HG03280 (cell line): ENCODE measurements around the gene HYAL2.

ENCODE experiments used
- ATAC-seq: cut with Tn5 transposase; IDR thresholded peaks from one replicate; pipeline ENCODE4 v1.9.1; 2021; ENCODE audit warnings: mild to moderate bottlenecking, moderate library complexity; ENCODE audit not compliant: unreplicated experiment

The HYAL2 gene

GRCh38 chr3:50350527-50351322 is 28.2 kb upstream of the HYAL2 start, which contains the start of the genes CYB561D2 and NPRL2:
Gene CYB561D2, plus strand, starts transcription at chr3:50350862. Its CDS starts 572 bp downstream, at chr3:50351434.
Gene NPRL2, minus strand, starts transcription at chr3:50350775. Its CDS starts 123 bp downstream, at chr3:50350652.
- ATAC-seq = peak; percentile 85

GRCh38 chr3:50350213-50350526 is 27.6 kb upstream of the HYAL2 start:
- ATAC-seq = no peak

DNA sequence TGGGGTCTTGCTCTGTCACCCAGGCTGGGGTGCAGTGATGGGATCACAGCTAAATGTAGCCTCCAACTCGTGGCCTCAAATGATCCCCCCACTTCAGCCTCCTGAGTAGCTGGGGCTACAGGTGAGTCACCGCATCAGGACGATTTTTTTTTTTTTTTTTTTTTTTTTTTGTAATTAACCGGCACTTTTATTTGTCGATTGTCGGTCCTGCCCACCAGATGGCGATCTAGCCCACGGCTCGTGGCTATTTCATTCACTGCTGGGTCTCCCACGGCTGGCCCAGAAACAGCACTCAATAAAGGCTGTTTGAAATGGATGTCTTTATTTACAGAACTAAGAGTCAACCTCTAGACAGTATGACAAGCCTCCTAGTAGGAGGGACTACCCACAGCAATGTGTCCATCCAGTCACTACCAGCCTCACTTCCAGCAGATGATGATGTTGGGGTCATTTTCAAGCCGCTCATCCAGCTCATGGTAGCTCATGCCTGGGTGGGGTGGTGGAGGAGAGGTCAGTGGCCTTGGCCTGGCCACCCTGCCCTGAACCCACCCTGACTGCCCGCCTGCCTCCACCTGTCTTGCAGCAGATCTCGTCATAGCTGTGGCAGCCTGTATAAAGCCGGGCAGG is 24.8 kb upstream of the HYAL2 start:
- ATAC-seq = no peak

- ATAC-seq = no peak
Observed at GRCh38 chr3:50345586-50346234, 23.2 kb upstream of the HYAL2 start, which contains the start of gene ZMYND10. Gene ZMYND10, minus strand, starts transcription at chr3:50345732. Its CDS starts 153 bp downstream, at chr3:50345579.

DNA sequence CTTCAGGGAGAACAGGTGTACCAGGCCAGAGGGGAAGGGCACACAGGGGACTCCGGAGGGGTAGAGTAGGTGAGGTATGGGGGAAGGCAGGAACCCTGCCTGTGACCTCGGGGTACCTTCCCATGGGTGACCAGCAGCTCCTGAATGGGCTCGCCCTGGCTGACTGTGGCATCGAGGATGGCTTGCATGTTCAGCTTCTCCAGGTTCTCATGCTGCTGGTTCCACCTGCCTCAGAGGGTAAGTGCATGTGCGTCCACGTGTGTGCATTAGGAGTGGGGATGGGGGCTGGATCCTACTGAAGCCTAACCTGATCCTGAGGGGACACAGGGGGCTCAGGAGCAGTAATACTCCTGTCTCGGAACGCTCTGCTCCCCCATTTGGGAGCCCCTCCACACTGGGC is 22.5 kb upstream of the HYAL2 start:
- no peak for ATAC-seq

DNA sequence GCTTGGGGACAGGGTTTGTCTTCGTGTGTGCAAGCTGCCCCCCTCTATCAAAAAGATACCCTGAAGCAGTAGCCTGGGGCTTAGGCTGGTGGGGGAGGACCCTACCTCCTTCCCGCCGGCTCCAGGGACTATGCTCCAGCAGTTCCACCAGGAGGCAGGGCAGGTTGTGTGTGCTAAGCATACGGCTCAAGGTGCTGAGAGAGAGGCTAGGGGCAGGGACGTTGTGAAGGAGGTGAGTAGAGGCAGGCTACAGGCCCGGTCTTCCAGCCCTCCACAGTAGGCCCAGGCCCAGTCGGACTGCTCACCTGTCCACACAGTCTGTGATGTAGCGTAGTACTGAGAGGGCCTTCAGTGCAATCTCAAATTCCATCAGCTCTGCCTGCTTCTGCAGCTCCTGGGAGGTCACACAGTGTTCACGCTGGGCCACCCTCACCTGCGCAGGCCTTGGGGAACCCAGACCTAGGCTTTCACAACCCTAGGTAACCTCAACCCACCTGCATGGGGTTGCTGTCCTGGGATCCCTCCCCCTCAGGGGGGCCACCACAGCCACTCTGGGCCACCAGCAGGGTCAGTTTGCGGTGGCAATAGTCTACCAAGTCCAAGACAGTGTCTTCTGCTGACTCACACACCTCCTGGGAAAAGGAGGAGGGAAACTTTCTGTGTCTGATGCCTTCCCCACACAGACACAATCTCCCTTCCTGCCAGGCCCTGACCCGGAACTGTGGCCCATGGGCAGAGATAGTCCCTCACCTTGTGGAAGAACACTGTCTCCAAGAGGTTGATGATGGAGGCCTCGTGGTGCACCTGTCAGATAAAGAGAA is 20.5 kb upstream of the HYAL2 start:
- no peak for ATAC-seq

DNA sequence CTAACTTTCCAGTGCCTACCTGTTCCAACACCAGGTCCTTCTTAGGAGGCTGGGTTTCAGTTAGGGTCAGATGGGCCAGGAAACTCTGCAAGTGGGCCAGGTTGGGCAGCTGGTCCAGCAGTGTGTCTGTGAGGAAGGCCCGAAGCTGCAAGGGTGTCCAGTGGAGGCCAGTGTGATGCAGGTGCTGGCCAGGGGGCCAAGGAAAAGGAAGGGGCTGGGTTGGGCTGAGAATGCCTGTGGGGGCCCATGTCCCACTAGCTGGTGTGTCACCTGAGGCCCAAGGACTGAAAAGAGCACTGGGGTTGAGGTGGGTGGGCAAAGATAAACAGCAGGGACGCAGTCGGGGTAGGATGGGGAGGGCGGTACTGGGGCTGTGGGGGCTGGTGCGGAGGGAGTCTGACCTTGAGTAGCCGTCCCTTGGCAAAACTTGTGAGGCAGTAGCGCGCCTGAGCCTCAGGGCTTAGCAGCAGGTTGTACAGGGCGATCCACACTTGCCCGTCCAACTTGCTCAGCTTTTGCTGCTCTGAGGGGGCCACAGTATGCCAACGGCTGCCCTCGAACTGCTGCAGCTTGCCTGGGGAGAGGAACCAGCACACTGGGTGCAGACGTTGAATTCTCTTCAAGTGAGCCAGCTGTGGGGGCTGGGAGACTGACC is 19.6 kb upstream of the HYAL2 start:
- ATAC-seq = no peak

- ATAC-seq = no peak
Observed at GRCh38 chr3:50341537-50341936, 19.0 kb upstream of the HYAL2 start.

DNA sequence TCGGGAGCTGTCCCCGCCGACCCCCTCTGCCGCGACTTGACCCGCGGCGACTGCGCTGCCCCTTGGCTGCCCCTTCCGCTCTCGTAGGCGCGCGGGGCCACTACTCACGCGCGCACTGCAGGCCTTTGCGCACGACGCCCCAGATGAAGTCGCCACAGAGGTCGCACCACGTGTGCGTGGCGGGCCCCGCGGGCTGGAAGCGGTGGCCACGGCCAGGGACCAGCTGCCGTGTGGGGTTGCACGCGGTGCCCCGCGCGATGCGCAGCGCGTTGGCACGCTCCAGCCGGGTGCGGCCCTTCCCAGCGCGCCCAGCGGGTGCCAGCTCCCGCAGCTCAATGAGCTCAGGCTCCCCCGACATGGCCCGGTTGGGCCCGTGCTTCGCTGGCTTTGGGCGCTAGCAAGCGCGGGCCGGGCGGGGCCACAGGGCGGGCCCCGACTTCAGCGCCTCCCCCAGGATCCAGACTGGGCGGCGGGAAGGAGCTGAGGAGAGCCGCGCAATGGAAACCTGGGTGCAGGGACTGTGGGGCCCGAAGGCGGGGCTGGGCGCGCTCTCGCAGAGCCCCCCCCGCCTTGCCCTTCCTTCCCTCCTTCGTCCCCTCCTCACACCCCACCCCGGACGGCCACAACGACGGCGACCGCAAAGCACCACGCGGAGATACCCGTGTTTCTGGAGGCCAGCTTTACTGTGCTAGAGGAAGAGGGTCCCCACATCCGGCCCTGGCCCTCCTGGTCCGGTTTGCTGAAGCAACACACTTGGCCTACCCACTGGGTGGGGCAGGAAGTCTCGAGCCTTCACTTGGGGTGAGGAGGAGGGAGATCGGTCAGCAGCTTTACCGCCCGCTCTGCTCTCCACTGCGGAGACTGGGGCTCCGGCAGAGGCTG is 18.1 kb upstream of the HYAL2 start, which contains the start of gene RASSF1:
RASSF1 (minus strand) TSS at position 389 of the 882 bp plus-strand sequence; CDS start at position 358, 31 bp downstream.
- ATAC-seq = no peak

DNA sequence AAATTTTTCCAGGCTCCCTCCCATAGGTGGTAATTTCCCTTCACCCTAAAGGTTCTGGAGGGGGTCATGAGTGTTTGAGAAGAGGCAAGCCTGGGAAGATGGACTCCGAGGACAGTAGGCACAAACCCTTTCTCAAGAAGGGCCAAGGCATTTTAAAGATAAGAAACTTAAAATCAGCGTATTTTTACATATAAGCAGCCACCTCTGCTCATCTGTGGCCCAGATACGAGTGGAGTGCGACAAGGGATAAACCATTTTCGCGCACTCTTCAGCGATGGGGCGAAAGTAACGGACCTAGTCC is 17.6 kb upstream of the HYAL2 start:
- ATAC-seq = no peak

- no peak for ATAC-seq
Observed at GRCh38 chr3:50339485-50340146, 17.1 kb upstream of the HYAL2 start.

DNA sequence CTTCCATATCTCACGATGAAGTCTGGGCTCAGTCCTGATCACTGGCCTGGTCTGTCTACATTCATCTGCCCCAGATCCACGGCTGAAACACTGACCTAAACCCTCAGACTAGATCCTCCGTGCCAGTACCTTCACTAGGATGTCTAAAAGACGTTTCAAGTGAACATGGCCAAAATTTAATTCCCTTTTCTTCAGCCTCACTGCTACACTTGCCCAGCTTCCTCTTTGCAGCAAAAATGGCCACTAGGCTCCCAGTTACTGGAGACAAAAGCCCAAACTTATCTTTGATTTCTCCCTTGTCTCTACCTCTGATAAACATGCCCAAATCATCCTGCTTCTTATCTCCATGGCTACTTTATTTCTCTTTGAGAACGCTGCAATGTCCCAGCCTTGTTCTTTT is 16.4 kb upstream of the HYAL2 start:
- ATAC-seq = no peak

GRCh38 chr3:50337175-50337861 is 14.8 kb upstream of the HYAL2 start:
- peak; percentile 80 for ATAC-seq

DNA sequence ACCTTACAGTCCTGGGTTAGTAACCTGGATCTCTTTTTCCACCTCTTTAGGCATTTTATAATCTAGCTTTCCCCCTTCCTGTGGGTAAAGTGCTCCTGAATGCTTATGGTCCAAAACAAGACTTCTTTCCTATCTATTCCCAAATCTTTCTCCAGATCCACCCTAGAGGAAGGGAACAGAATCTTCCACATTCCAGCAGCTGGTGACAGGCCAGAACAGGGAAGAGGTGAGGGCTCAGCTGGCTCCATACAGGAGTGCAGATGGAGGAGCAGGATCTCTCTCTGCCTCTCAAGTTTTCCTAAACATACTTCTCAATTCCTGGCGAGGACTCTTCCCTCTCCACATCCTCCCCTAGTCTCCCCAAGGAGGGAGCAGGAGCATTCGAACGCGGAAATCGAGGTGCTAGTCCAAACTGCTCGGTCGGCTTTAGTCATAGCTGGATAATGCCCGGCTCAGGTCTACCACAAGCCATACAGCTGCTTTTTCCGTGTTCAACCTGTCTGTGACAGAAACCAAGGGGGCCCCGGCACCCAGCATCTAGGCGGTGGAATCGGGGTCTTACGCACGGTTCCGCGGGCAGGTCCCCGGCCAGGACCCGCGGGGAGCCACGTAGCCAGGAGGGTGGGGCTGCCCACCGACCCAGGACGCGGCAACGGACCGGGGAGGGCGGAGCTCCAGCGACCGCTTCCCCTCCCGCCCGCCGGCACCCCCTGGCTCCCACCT is 14.1 kb upstream of the HYAL2 start:
- peak; percentile 34 for ATAC-seq

DNA sequence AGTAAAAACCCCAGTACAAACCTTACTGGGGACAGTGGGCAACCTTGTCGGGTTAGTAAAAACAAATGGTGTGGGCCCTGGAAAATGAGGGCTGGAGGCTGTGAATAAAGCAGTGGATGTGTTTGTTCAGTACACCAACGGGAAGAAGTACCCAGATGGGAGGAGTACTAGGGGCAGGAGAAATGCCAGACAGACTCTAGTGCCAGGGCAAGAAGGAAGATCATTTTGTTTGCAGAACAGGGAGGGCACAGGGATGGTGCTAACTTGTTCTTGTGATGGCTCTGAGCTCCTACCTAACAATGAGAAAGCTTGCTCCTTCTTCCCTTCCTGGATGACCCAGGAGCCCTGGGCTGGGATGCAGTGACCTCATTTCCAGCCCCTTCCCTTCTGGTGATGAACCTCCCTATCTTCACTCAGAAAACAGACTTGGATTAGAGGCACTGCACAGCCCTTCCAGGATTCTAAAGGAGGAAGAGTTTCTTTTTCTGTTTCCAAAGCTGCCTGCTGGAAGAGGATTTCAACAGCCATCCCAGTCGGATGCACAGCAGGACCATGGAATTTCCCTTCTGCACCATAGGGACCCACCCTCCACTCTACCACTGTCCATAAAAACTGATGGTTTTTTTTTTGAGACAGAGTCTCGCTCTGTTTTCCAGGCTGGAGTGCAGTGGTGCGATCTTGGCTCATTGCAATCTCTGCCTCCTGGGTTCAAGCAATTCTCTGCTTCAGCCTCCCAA is 12.0 kb upstream of the HYAL2 start:
- ATAC-seq = no peak

GRCh38 chr3:50333744-50334328 is 11.3 kb upstream of the HYAL2 start:
- ATAC-seq = no peak
